MCF 10A (cell line): ENCODE results near the gene CUEDC1. TPM values are rescaled to one million over a fixed set of nuclear protein-coding genes. Genes with fewer than 3 reads are reported as not detected.
A peak's percentile ranks its signal among the peaks of the same experiment; 100 is the strongest.

Source experiments
- BruUV-seq: library from RNA; stranded (reverse); fragments of 400-500 nt; replicated peaks from 2 replicates; lab custom pipeline; 2021; lab: Mats Ljungman, UMichigan
- CTCF ChIA-PET: fragments of 300-600 bp; sonication (Branson Sonifier 250); formaldehyde crosslinking; extraction: SDS; loops from one replicate; lab custom pipeline; 2021; ENCODE audit warnings: antibody characterized with exemption, inconsistent platforms; lab: Yijun Ruan, JAX
- POLR2A ChIA-PET: fragments of 300-600, 350-650 bp; sonication (Branson Sonifier 250); formaldehyde crosslinking; extraction: SDS; loops from one replicate; lab custom pipeline; 2020; ENCODE audit warnings: antibody characterized with exemption, inconsistent platforms; lab: Yijun Ruan, JAX
- DNase-seq: peaks from one replicate; pipeline ENCODE4 v3.0.0-alpha.2; 2018; ENCODE audit not compliant: unreplicated experiment
- H3K27ac Mint-ChIP-seq: one replicate; pipeline ENCODE4 v1.8.0; 2022; ENCODE audit warnings: mild to moderate bottlenecking, low read depth, mixed read lengths; ENCODE audit not compliant: unreplicated experiment
- H3K27me3 Mint-ChIP-seq: one replicate; pipeline ENCODE4 v1.8.0; 2022; ENCODE audit warnings: mixed read lengths; ENCODE audit not compliant: insufficient read depth, unreplicated experiment
- H3K36me3 Mint-ChIP-seq: one replicate; pipeline ENCODE4 v1.8.0; 2022; ENCODE audit warnings: mild to moderate bottlenecking, moderate library complexity, mixed read lengths; ENCODE audit not compliant: insufficient read depth, unreplicated experiment
- H3K4me1 Mint-ChIP-seq: one replicate; pipeline ENCODE4 v1.8.0; 2022; ENCODE audit warnings: mixed read lengths; ENCODE audit not compliant: insufficient read depth, unreplicated experiment
- H3K4me3 Mint-ChIP-seq: one replicate; pipeline ENCODE4 v1.8.0; 2022; ENCODE audit warnings: mild to moderate bottlenecking, moderate library complexity, mixed read lengths; ENCODE audit not compliant: unreplicated experiment
- H3K9me3 Mint-ChIP-seq: one replicate; pipeline ENCODE4 v1.8.0; 2022; ENCODE audit warnings: mixed read lengths; ENCODE audit not compliant: unreplicated experiment
- CTCF ChIP-seq: fragments of 200-600 bp; IDR thresholded peaks from one replicate; pipeline ENCODE4 v1.8.0; 2022; ENCODE audit warnings: antibody characterized with exemption, mild to moderate bottlenecking; ENCODE audit not compliant: unreplicated experiment
- intact Hi-C: fragments of 100-400 bp; cut with micrococcal nuclease; formaldehyde crosslinking; loops from 2 replicates; pipeline ENCODE4 v1.14.1; 2022
- total RNA-seq: library from RNA; stranded (reverse); gene quantifications from 2 replicates; pipeline ENCODE4 v1.2.3, GENCODE V29; 2022

Gene CUEDC1
- total RNA-seq, 1 experiment from 2014 or later: 15.6 TPM

DNA sequence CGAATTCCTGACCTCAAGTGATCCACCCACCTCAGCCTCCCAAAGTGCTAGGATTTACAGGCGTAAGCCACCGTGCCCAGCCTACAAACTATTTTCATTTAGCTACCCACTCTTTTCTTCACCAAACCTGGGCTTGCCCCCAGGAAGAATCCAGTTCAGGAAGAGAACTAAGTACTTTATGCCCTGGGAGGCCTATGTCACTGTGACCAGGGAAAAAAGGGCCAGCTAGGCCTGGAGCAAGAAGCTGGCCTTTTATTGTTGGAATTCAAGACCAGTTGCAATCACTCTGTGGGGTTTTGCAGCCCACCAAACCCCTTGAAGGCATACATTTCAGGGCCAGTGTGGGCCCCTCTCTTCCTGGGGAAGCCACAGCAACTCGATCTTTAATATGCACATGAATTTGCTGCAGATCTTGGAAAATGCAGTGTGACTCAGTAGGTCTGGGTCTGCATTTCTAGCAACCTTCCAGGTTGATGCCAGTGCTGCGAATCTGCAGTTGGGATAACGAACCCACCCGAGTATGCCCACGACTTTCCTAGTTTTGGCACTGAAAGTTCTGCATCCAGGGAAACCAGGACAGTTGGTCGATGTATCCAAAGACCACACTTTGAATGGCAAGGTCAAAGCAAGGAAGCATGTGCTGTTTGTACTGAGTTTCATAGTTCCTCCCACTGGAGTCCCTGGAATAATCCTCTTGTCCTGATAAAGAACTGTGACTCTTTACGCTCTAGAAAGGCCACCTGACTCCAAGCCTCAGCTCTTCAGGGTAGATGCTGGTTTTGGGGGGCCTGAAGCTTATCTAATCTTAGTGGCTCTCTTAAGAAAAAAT, 98.2 kb downstream of the CUEDC1 start:
- POLR2A ChIA-PET: interaction anchor here (0.5 to 5.2 kb wide), 6 partner anchors 35 to 143 kb away, joined by 3 to 40 read pairs (median 4); no protein-coding TSS in a partner anchor
- peaks cover 32% of the 10 kb centered on the region for H3K4me1 Mint-ChIP-seq
- no peak for TF ChIP-seq CTCF
- H3K4me3 Mint-ChIP-seq: no peak overlapping the region
- DNase-seq: no peak
- no peak overlapping the region for H3K27ac Mint-ChIP-seq
- no peaks in the 10 kb centered on the region for H3K9me3 Mint-ChIP-seq
- H3K36me3 Mint-ChIP-seq: no peaks in the 10 kb centered on the region
- BruUV-seq: no TSS peak
- intact Hi-C loops: loop anchor here (5.0 to 10.0 kb wide), 2 partner anchors 35 to 228 kb away; partner anchors contain the start of gene DYNLL2
- H3K27me3 Mint-ChIP-seq: no peaks in the 10 kb centered on the region
- CTCF ChIA-PET: interaction anchor here (0.6 to 15.7 kb wide), 18 partner anchors 13 to 900 kb away, joined by 3 to 418 read pairs (median 4); partner anchors contain the start of genes CUEDC1 and VEZF1

DNA sequence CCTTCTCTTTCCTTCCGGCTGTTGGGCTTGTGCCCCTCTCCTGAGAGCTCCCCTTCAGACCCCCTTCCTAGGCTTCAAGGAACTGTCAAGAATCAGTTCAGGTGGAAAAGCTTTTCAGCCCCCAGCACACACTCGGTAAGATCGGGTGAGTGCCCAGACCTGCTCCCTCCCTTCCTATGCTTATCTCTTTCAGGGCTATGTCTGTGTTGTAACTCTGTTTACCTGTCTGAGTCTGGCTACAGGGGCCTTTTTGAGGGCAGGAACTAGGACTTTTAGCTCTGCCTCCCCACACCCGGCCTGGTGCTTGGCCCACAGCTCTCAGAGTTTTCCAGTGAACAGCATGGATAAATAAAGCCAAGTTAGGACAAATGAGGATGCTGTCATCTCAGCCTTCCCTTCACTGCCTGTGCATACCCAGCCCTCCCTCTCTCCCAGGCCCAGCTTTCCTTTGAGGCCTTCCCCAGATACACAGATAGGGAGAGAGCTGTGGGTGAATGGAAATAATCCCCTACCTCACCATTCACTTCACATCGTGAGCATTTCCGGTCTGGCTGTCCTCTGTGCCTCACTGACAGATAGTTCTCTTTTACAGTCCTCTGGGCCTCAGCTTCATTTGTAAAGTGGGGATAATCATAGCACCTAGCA, 99.7 kb downstream of the CUEDC1 start:
- Mint-ChIP-seq H3K4me1 (peaks cover 38% of the 10 kb centered on the region), H3K36me3 (no peaks in the 10 kb centered on the region), H3K4me3 (no peak overlapping the region), H3K27ac (peak overlapping the region; percentile 3), H3K9me3 (no peaks in the 10 kb centered on the region), H3K27me3 (no peaks in the 10 kb centered on the region)
- intact Hi-C loops: loop anchor here (5.0 to 10.0 kb wide), 2 partner anchors 37 to 229 kb away; partner anchors contain the start of gene DYNLL2
- ChIA-PET CTCF (interaction anchor here (0.7 to 15.7 kb wide), 7 partner anchors 14 to 140 kb away, joined by 3 to 418 read pairs (median 5); partner anchors contain the start of gene VEZF1), POLR2A (interaction anchor here (0.7 to 3.7 kb wide), 7 partner anchors 13 to 152 kb away, joined by 3 to 26 read pairs (median 3); no protein-coding TSS in a partner anchor)
- TF ChIP-seq CTCF: no peak
- DNase-seq: no peak
- BruUV-seq: no TSS peak

GRCh38 chr17:57853695-57854094, 101.5 kb downstream of the CUEDC1 start:
- Mint-ChIP-seq H3K9me3 (no peaks in the 10 kb centered on the region), H3K4me1 (peaks cover 43% of the 10 kb centered on the region), H3K27ac (peak overlapping the region; percentile 3), H3K27me3 (no peaks in the 10 kb centered on the region), H3K36me3 (peaks cover 15% of the 10 kb centered on the region), H3K4me3 (no peak overlapping the region)
- intact Hi-C loops: loop anchor here (10.0 kb wide), 1 partner anchor 231 kb away; the partner anchor contains the start of gene DYNLL2
- CTCF ChIA-PET: interaction anchor here (0.5 to 15.7 kb wide), 10 partner anchors 9 to 259 kb away, joined by 3 to 418 read pairs (median 4); partner anchors contain the start of gene VEZF1
- no peak for TF ChIP-seq CTCF
- peak; percentile 46 for DNase-seq
- no TSS peak for BruUV-seq
- POLR2A ChIA-PET: interaction anchor here (0.7 to 6.0 kb wide), 11 partner anchors 9 to 153 kb away, joined by 3 to 53 read pairs (median 5); partner anchors contain the start of gene SRSF1
